Erythroblast (primary cell): Measurements from ENCODE around the gene PODXL.

Experiments used
- GATA1 ChIP-seq: IDR thresholded peaks from 2 replicates; pipeline ENCODE4 v1.6.1; 2011; ENCODE audit warnings: low read depth, mild to moderate bottlenecking, control low read depth, low read length, moderate library complexity
- POLR2A ChIP-seq: IDR thresholded peaks from 2 replicates; pipeline ENCODE4 v1.6.1; 2011; ENCODE audit warnings: mild to moderate bottlenecking, low read length

DNA sequence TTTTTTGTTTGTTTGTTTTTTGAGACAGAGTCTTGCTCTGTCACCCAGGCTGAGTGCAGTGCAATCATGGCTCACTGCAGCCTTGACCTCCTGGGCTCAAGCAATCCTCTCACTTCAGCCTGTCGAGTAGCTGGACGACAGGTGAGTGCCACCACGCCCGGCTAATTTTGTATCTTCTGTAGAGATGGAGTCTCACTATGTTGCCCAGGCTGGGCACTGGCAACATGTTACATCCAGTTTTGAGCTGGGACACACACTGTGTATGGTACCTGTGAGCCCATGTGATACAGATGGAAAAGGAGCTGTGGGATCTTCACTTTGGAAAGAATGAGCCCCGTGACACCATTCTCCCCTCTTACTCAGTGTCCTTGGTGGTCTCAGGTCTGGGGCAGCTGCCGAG is 40.4 kb upstream of the PODXL start:
- no peak for TF ChIP-seq POLR2A
- no peak for TF ChIP-seq GATA1
